Activated naive CD8-positive, alpha-beta T cell treated with anti-CD3 and anti-CD28 coated beads, Interleukin-2, amount 50 U/mL, for 24 hours (primary cell): ENCODE data around the gene EPB41L4A.

ENCODE experiments used
- ATAC-seq: fragments of 150-1000 bp; cut with Tn5 transposase; one replicate; pipeline ENCODE4 v1.10.0; 2021
- DNase-seq: peaks from one replicate; pipeline ENCODE4 v3.0.0; 2021
- H3K27ac Mint-ChIP-seq: one replicate; pipeline ENCODE4 v1.8.0; 2021; ENCODE audit warnings: mild to moderate bottlenecking, mixed read lengths
- H3K27me3 Mint-ChIP-seq: one replicate; pipeline ENCODE4 v1.8.0; 2021; ENCODE audit warnings: mixed read lengths
- H3K36me3 Mint-ChIP-seq: one replicate; pipeline ENCODE4 v1.8.0; 2021; ENCODE audit warnings: low read depth, mixed read lengths
- H3K4me1 Mint-ChIP-seq: one replicate; pipeline ENCODE4 v1.8.0; 2021; ENCODE audit warnings: mixed read lengths
- H3K4me3 Mint-ChIP-seq: one replicate; pipeline ENCODE4 v1.8.0; 2021; ENCODE audit warnings: mild to moderate bottlenecking, moderate library complexity, mixed read lengths
- H3K9me3 Mint-ChIP-seq: one replicate; pipeline ENCODE4 v1.8.0; 2021; ENCODE audit warnings: mixed read lengths

The EPB41L4A gene

GRCh38 chr5:112121258-112121657 is 297.8 kb downstream of the EPB41L4A start:
- Mint-ChIP-seq H3K4me1 (no peaks in the 10 kb centered on the region), H3K9me3 (no peaks in the 10 kb centered on the region), H3K4me3 (no peak overlapping the region), H3K27me3 (peaks cover 12% of the 10 kb centered on the region), H3K27ac (no peak overlapping the region), H3K36me3 (no peaks in the 10 kb centered on the region)
- ATAC-seq, result no peak
- DNase-seq, result no peak

GRCh38 chr5:112119969-112120368 is 299.1 kb downstream of the EPB41L4A start:
- Mint-ChIP-seq H3K4me1 (no peaks in the 10 kb centered on the region), H3K27me3 (peaks cover 12% of the 10 kb centered on the region), H3K9me3 (no peaks in the 10 kb centered on the region), H3K4me3 (no peak overlapping the region), H3K27ac (no peak overlapping the region), H3K36me3 (no peaks in the 10 kb centered on the region)
- no peak for ATAC-seq
- DNase-seq, result no peak

GRCh38 chr5:112119508-112119907 is 299.6 kb downstream of the EPB41L4A start:
- H3K27me3 Mint-ChIP-seq, result peaks cover 12% of the 10 kb centered on the region
- ATAC-seq, result no peak
- H3K4me1 Mint-ChIP-seq, result no peaks in the 10 kb centered on the region
- no peak overlapping the region for H3K27ac Mint-ChIP-seq
- no peak overlapping the region for H3K4me3 Mint-ChIP-seq
- no peaks in the 10 kb centered on the region for H3K36me3 Mint-ChIP-seq
- H3K9me3 Mint-ChIP-seq, result no peaks in the 10 kb centered on the region
- DNase-seq, result no peak

- ATAC-seq (no peak), DNase-seq (no peak)
- Mint-ChIP-seq H3K4me1 (no peaks in the 10 kb centered on the region), H3K4me3 (no peak overlapping the region), H3K27me3 (peaks cover 12% of the 10 kb centered on the region), H3K27ac (no peak overlapping the region), H3K36me3 (no peaks in the 10 kb centered on the region), H3K9me3 (no peaks in the 10 kb centered on the region)
Observed at GRCh38 chr5:112117551-112117950, 301.5 kb downstream of the EPB41L4A start.

GRCh38 chr5:112116371-112116770 is 302.7 kb downstream of the EPB41L4A start:
- DNase-seq (no peak), ATAC-seq (no peak)
- H3K4me1 Mint-ChIP-seq, result no peaks in the 10 kb centered on the region
- no peaks in the 10 kb centered on the region for H3K9me3 Mint-ChIP-seq
- H3K36me3 Mint-ChIP-seq, result no peaks in the 10 kb centered on the region
- no peak overlapping the region for H3K4me3 Mint-ChIP-seq
- no peak overlapping the region for H3K27ac Mint-ChIP-seq
- H3K27me3 Mint-ChIP-seq, result peaks cover 12% of the 10 kb centered on the region

DNA sequence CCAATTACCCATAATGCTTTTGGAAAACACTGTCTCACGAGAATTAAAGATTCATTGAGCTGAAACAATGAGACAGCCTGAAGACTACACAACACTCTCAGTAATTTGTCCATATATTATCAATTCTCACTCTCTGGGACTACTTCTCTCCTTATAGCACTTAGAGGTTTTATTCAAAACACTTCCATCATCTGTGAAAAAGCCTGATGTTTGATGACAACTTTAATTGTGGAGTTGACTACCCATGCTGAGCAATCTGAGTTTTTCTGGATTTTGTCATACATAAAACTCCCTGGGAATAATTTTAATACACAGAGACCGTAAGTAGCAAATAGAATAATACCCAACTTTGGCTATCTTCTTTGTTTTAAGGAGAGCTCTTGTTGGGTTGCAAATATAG is 305.5 kb downstream of the EPB41L4A start:
- H3K36me3 Mint-ChIP-seq, result no peaks in the 10 kb centered on the region
- DNase-seq (no peak), ATAC-seq (no peak)
- no peak overlapping the region for H3K27ac Mint-ChIP-seq
- no peaks in the 10 kb centered on the region for H3K4me1 Mint-ChIP-seq
- peaks cover 2% of the 10 kb centered on the region for H3K27me3 Mint-ChIP-seq
- H3K9me3 Mint-ChIP-seq, result no peaks in the 10 kb centered on the region
- H3K4me3 Mint-ChIP-seq, result no peak overlapping the region
